Measurements from ENCODE around the gene TERT.

TERT gene

GRCh38 chr5:1318659-1319251 is 23.9 kb upstream of the TERT start:
- no peak for DNase-seq

DNA sequence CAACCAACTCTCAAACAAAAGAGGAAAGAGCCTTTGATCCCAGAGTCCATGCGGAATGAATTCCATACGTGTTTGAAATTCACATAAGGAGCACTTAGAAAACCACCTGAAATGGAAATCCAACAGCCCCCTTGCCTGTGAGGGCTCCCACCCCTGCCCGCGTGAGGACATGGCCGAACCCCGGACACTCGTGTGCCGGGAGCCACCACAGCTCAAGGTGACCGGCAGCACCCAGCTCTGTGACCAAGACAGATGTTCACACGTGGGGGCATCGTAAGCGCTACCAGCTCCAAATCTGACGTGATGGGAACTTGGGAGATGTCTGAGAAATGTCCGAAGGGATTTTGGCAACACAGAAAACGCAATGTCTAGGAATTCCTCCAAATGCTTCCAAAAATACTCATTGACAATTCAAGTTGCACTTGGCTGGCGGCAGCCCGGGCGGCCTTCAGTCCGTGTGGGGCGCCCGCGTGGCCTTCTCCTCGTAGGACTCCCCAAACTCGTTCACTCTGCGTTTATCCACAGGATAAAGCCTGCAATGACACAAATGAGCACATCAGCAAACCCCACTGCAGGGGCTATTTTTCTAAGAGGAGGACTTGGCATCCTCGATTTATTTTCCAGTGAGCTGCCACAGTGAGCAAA is 23.2 kb upstream of the TERT start:
- no peak for DNase-seq

- DNase-seq = no peak
Measured at GRCh38 chr5:1316588-1317340, 21.9 kb upstream of the TERT start.

- peak; percentile 74 for DNase-seq
Measured at GRCh38 chr5:1315709-1316587, 21.1 kb upstream of the TERT start.

DNA sequence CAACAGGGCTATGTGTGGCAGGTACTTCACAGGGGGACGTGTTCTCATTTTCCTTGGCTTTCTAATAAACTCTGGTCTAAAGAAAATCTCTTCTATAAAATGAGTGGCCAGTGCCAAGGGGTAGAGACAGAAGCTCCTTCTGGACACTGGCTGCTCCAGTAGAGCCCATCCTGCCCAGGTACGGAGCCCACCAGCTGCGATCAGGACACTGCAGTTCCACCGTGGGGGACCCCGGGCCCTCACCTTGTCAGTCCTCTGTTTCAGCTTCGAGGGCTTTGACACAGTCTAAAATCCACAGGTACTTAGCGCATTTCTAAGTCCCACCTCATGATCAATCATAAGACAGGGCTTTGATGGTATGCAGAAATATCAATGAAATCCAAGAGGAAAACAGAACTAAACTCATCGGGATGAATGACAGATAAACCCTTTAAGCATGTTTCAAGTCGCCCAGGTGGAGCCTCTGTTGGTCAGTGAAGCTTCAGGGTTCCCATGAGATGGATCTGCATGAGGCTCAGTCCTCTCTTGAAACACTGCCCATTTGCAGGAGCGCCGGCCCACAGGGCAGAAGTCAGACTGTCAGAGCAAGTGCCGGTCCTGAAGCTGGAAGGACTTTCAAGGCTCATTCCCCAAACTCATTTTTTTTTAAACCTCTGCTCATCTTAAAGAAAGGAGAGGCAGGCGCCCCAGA is 20.3 kb upstream of the TERT start:
- DNase-seq = no peak

GRCh38 chr5:1314564-1314982 is 19.7 kb upstream of the TERT start:
- no peak for DNase-seq

DNA sequence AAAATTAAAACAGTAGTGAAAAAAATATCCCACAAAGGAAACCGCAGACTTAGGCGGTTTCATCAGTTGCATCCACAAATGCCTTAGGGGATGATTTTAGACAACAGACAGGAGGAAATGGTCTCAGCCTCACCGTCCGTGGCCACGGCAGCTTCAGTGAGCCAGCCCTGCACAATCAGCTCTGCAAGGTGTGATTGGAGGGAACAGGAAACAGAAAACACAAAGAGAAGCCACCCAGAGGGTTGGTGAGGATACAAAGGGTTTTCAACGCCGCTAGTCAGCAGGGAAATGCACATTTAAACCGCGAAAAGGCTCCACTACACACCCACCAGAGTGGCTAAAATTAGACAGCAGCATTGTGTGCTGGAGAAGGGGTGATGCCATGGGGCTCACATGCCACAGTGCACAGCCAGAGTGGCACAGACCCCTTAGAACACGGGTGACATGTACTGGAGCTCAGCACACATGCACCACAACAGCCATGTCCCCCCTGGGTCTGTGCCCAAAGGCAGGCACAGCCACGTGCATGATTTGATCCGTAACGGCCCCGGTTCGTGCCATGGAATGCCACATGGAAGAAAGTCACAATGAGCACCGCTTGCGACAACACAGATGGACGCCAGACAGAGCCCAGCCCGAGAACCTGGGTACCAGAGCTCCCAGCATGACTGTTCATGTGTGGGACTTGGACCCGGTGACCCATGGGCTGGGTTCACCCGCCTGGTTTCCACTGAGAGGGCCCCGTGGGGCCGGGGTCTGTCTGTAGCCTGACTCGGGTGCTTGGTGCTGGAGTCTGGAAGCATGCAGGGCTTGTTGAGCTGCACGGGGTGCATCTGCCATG is 18.3 kb upstream of the TERT start:
- DNase-seq = peak; percentile 70

DNA sequence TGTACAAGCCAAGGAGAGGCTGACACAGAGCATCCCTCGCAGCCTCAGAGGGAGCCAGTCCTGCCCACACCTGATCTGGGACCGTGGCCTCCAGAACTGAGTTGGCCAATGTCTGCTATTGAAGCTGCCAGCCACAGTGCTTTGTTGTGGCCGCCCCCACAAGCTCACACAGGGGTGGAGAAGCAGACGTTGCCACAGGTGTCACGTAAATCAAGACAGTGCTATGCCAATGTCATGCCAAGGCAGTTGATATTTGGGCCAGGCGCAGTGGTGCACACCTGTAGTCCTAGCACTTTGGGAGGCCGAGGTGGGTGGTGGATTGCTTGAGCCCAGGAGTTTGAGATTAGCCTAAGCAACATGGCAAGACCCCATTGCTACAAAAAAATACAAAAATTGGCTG is 17.3 kb upstream of the TERT start:
- DNase-seq = peak; percentile 68

DNA sequence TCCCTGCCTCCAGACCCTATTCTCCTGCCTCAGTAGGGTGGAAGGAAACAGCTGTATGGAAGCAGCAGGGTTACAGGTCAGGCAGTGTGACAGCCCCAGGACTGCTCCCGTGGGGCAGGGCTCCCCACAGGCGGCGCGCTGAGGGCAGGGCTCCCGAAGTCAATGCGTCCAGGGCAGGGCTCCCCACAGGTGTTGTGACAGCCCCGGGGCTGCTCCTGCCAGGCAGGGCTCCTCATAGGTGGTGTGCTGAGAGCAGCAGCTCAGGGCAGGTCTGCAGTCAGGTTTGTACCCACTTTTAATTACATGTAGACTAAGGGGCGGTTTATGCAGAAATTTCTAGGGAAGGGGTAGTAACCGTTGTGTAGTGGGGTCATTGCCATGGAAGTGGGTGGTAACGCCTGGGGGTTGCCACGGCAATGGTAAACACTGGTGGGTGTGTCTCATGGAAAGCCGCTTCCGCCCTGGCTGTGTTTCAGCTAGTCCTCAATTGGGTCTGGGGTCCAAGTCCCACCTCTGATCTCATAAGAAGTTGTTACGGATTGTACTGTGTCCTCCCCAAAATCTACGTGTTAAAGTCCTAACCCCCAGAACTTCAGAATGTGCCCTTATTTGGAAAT is 16.7 kb upstream of the TERT start:
- DNase-seq = no peak

GRCh38 chr5:1310118-1310517 is 15.2 kb upstream of the TERT start:
- DNase-seq = no peak

DNA sequence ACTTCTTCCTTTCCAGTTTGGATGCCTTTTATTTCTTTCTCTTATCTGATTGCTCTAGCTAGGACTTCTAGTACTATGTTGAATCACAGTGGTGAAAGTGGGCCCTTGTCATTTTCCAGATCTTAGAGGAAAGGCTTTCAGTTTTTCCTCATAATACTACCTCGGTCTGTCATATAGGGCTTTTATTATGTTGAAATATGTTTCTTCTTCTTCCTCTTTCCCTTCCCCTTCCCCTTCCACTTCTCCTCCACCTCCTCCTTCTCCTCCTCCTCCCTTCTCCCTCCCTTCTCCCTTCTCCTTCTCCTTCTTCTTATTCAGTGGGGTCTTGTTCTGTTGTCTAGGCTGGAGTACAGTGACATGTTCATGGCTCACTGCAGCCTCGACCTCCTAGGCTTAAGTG is 9.2 kb upstream of the TERT start:
- DNase-seq = no peak

GRCh38 chr5:1302258-1302657 is 7.4 kb upstream of the TERT start:
- no peak for DNase-seq

GRCh38 chr5:1300581-1301083 is 5.8 kb upstream of the TERT start:
- DNase-seq = no peak

GRCh38 chr5:1299961-1300360 is 5.1 kb upstream of the TERT start:
- DNase-seq = no peak

DNA sequence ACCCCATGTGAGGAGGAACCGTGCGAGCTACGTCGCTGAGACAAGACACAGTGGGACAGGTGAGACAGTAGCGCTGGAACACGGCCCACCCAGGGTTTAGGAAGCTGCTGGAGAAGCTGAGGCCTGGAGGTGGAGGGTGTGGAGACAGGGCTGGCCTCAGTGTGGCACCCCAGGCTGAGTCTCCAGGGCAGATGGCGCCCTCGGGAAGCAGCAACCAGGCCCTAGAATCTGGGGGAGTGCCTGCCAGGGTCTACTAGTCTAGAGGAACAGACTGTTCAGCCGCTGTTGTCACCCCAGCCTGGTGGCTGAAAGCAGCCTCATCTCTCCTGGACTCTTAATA is 4.6 kb upstream of the TERT start:
- no peak for DNase-seq

- no peak for DNase-seq
Measured at GRCh38 chr5:1298723-1299510, 4.0 kb upstream of the TERT start.

DNA sequence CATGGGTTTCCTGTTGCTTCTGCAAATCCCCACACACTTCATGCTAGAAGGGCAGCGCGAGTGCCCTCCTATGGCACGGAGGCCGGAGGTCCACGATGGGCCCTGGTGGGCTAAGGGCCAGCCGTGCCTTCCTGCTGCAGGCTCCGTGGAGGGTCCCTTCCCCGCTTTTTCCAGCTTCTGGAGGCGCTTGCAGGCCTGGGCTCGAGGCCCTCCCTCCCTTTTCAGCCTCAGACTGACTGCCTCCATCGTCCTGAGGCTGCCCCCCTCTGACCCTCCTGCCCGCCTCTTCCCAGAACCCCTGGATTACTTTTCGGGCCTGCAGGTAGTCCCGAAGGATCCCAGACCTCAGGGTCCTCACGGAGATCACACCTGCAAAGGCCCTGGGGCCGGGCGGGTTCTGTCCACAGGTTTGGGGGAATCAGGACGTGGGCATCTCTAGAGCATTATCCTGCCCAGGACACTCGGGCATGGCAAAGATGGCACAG is 3.2 kb upstream of the TERT start:
- no peak for DNase-seq

DNA sequence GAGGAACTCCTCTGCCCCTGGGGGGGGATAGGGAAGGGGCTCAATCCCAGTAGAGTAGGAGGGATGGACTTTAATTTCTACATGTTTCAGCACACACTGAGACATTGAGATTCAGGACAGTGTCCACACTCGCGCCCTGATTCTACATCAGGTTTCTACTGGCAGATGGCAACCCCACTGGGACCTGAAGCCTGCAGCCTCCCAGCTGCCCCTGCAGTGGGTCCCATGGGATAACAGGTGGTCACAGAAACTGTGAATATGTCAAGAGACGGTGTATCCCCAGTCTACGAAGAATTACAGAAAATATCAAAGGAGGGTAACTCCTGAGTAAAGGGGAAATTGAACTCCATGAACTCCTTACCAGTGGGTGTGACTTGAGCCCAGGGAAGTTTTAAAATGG is 2.4 kb upstream of the TERT start:
- no peak for DNase-seq

DNA sequence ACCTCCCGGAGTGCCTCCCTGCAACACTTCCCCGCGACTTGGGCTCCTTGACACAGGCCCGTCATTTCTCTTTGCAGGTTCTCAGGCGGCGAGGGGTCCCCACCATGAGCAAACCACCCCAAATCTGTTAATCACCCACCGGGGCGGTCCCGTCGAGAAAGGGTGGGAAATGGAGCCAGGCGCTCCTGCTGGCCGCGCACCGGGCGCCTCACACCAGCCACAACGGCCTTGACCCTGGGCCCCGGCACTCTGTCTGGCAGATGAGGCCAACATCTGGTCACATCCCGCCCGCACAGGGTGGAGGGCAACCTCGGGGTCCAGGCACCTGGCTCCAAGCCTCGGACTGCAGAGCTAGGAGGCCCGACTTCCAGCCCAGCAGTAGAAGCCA is 776 bp upstream of the TERT start:
- DNase-seq = no peak

DNA sequence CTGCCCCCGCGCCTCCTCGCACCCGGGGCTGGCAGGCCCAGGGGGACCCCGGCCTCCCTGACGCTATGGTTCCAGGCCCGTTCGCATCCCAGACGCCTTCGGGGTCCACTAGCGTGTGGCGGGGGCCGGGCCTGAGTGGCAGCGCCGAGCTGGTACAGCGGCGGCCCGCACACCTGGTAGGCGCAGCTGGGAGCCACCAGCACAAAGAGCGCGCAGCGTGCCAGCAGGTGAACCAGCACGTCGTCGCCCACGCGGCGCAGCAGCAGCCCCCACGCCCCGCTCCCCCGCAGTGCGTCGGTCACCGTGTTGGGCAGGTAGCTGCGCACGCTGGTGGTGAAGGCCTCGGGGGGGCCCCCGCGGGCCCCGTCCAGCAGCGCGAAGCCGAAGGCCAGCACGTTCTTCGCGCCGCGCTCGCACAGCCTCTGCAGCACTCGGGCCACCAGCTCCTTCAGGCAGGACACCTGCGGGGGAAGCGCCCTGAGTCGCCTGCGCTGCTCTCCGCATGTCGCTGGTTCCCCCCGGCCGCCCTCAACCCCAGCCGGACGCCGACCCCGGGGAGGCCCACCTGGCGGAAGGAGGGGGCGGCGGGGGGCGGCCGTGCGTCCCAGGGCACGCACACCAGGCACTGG is 548 bp downstream of the TERT start:
- no peak for DNase-seq

Data from CD4-positive, alpha-beta T cell treated with Interleukin-17A for 4 hours (primary cell).